ENCODE results near the gene ZNF37A. TPM values are rescaled to one million over a fixed set of nuclear protein-coding genes. Genes with fewer than 3 reads are reported as not detected.
"Not testable (repeated sequence)": the region's sequence is repeated elsewhere in the genome, so short reads cannot be mapped to it uniquely, and the experiment has no call there.

Gene ZNF37A
- total RNA-seq, 3 donors from 2014 or later (not counting 1 experiment from before 2014, with no cell fraction given), result 11.3 to 22.2 (median 19.5) TPM

- no peak overlapping the region for H3K27ac Mint-ChIP-seq
- no peak for TF ChIP-seq CTCF (IDR thresholded peaks at IDR 0.05)
- Histone ChIP-seq H3K27ac (ENCODE audit: low read length) (no peak overlapping the region), H3K4me1 (ENCODE audit: control insufficient read depth, insufficient read depth, low read length) (no peaks in the 10 kb centered on the region), H3K36me3 (ENCODE audit: control insufficient read depth, insufficient read depth, low read length) (no peaks in the 10 kb centered on the region), H3K9me3 (ENCODE audit: control insufficient read depth, insufficient read depth, low read length) (peaks cover 37% of the 10 kb centered on the region), H3K4me3 (ENCODE audit: low read length) (no peak overlapping the region), H3K27me3 (ENCODE audit: control insufficient read depth, insufficient read depth, low read length) (no peaks in the 10 kb centered on the region)
- H3K4me1 Mint-ChIP-seq, result no peaks in the 10 kb centered on the region
- peaks cover 86% of the 10 kb centered on the region for H3K36me3 Mint-ChIP-seq
- H3K9me3 Mint-ChIP-seq, result peaks cover 22 to 59% of the 10 kb centered on the region in 2 donors
- intact Hi-C loops (cut with micrococcal nuclease), result no loop called here
- ATAC-seq, result no peak
- no peak for DNase-seq
- no peak overlapping the region for H3K4me3 Mint-ChIP-seq
- 97% methylated on average over 2 of the region's 2 CpGs for WGBS (ENCODE audit: insufficient coverage)
- no peaks in the 10 kb centered on the region for H3K27me3 Mint-ChIP-seq (ENCODE audit: low read depth in 2 of 2)
These were observed 33.7 kb downstream of the ZNF37A start for GRCh38 chr10:38127812-38128211.

- no peak overlapping the region for H3K27ac Mint-ChIP-seq
- no peaks in the 10 kb centered on the region for H3K27me3 Mint-ChIP-seq (ENCODE audit: low read depth in 2 of 2)
- Histone ChIP-seq H3K27me3 (ENCODE audit: control insufficient read depth, insufficient read depth, low read length) (no peaks in the 10 kb centered on the region), H3K9me3 (ENCODE audit: control insufficient read depth, insufficient read depth, low read length) (peaks cover 7% of the 10 kb centered on the region), H3K36me3 (ENCODE audit: control insufficient read depth, insufficient read depth, low read length) (no peaks in the 10 kb centered on the region), H3K27ac (ENCODE audit: low read length) (no peak overlapping the region), H3K4me1 (ENCODE audit: control insufficient read depth, insufficient read depth, low read length) (no peaks in the 10 kb centered on the region), H3K4me3 (ENCODE audit: low read length) (no peak overlapping the region)
- DNase-seq (no peak), ATAC-seq (no peak)
- H3K4me3 Mint-ChIP-seq, result no peak overlapping the region
- peaks cover 21% of the 10 kb centered on the region for H3K36me3 Mint-ChIP-seq
- 100% methylated on average over 1 of the region's 1 CpG for WGBS (ENCODE audit: insufficient coverage)
- peaks cover 12 to 18% of the 10 kb centered on the region in 2 donors for H3K9me3 Mint-ChIP-seq
- intact Hi-C loops (cut with micrococcal nuclease), result no loop called here
- no peak for TF ChIP-seq CTCF (IDR thresholded peaks at IDR 0.05)
- no peaks in the 10 kb centered on the region for H3K4me1 Mint-ChIP-seq
These were observed 49.5 kb downstream of the ZNF37A start for GRCh38 chr10:38143587-38143986.

GRCh38 chr10:38146579-38147333, 52.6 kb downstream of the ZNF37A start:
- no peak overlapping the region for H3K4me3 ChIP-seq (ENCODE audit: low read length)
- WGBS (ENCODE audit: insufficient coverage), result 90% methylated on average over 11 of the region's 11 CpGs
- DNase-seq, result no peak
- TF ChIP-seq CTCF (IDR thresholded peaks at IDR 0.05), result no peak
- H3K4me1 ChIP-seq (ENCODE audit: control insufficient read depth, insufficient read depth, low read length), result no peaks in the 10 kb centered on the region
- H3K36me3 ChIP-seq (ENCODE audit: control insufficient read depth, insufficient read depth, low read length), result no peaks in the 10 kb centered on the region
- H3K27ac Mint-ChIP-seq, result no peak overlapping the region
- peaks cover 7% of the 10 kb centered on the region for H3K36me3 Mint-ChIP-seq
- H3K4me1 Mint-ChIP-seq, result no peaks in the 10 kb centered on the region
- peaks cover 15 to 16% of the 10 kb centered on the region in 2 donors for H3K9me3 Mint-ChIP-seq
- no peaks in the 10 kb centered on the region for H3K27me3 ChIP-seq (ENCODE audit: control insufficient read depth, insufficient read depth, low read length)
- no peak overlapping the region for H3K4me3 Mint-ChIP-seq
- ATAC-seq, result no peak
- H3K27ac ChIP-seq (ENCODE audit: low read length), result no peak overlapping the region
- H3K27me3 Mint-ChIP-seq (ENCODE audit: low read depth in 2 of 2), result no peaks in the 10 kb centered on the region
- intact Hi-C loops (cut with micrococcal nuclease), result no loop called here
- peaks cover 8% of the 10 kb centered on the region for H3K9me3 ChIP-seq (ENCODE audit: control insufficient read depth, insufficient read depth, low read length)

- DNase-seq, result no peak
- intact Hi-C loops (cut with micrococcal nuclease), result no loop called here
- Histone ChIP-seq H3K36me3 (ENCODE audit: control insufficient read depth, insufficient read depth, low read length) (no peaks in the 10 kb centered on the region), H3K4me3 (ENCODE audit: low read length) (no peak overlapping the region), H3K9me3 (ENCODE audit: control insufficient read depth, insufficient read depth, low read length) (peaks cover 10% of the 10 kb centered on the region), H3K27me3 (ENCODE audit: control insufficient read depth, insufficient read depth, low read length) (no peaks in the 10 kb centered on the region), H3K4me1 (ENCODE audit: control insufficient read depth, insufficient read depth, low read length) (no peaks in the 10 kb centered on the region), H3K27ac (ENCODE audit: low read length) (no peak overlapping the region)
- no peak overlapping the region for H3K4me3 Mint-ChIP-seq
- no peaks in the 10 kb centered on the region for H3K27me3 Mint-ChIP-seq (ENCODE audit: low read depth in 2 of 2)
- ATAC-seq, result no peak
- H3K36me3 Mint-ChIP-seq, result peaks cover 4% of the 10 kb centered on the region
- H3K27ac Mint-ChIP-seq, result no peak overlapping the region
- no peaks in the 10 kb centered on the region for H3K4me1 Mint-ChIP-seq
- peaks cover 13 to 15% of the 10 kb centered on the region in 2 donors for H3K9me3 Mint-ChIP-seq
- no CpG with 5 or more reads among the region's 1 CpG for WGBS (ENCODE audit: insufficient coverage)
- no peak for TF ChIP-seq CTCF (IDR thresholded peaks at IDR 0.05)
These were observed 53.5 kb downstream of the ZNF37A start for GRCh38 chr10:38147686-38148085.

GRCh38 chr10:38150891-38151463, 56.8 kb downstream of the ZNF37A start:
- H3K27ac Mint-ChIP-seq; H3K4me3 Mint-ChIP-seq; H3K27me3 Mint-ChIP-seq (ENCODE audit: low read depth in 2 of 2); H3K27ac ChIP-seq (ENCODE audit: low read length); DNase-seq; H3K4me1 Mint-ChIP-seq; H3K36me3 ChIP-seq (ENCODE audit: control insufficient read depth, insufficient read depth, low read length); H3K9me3 ChIP-seq (ENCODE audit: control insufficient read depth, insufficient read depth, low read length); H3K36me3 Mint-ChIP-seq; H3K4me1 ChIP-seq (ENCODE audit: control insufficient read depth, insufficient read depth, low read length); intact Hi-C loops (cut with micrococcal nuclease); ATAC-seq; H3K4me3 ChIP-seq (ENCODE audit: low read length); H3K27me3 ChIP-seq (ENCODE audit: control insufficient read depth, insufficient read depth, low read length): not testable (repeated sequence)
- peaks cover 9 to 13% of the 10 kb centered on the region in 2 donors for H3K9me3 Mint-ChIP-seq
- WGBS (ENCODE audit: insufficient coverage), result 86% methylated on average over 4 of the region's 5 CpGs

All from natural killer cell (primary cell).